Activated naive CD4-positive, alpha-beta T cell treated with anti-CD3 and anti-CD28 coated beads, Interleukin-2, amount 50 U/mL, for 72 hours (primary cell): ENCODE results near the gene NOTCH2. TPM values are rescaled to one million over a fixed set of nuclear protein-coding genes. Genes with fewer than 3 reads are reported as not detected.

Source experiments
- ATAC-seq, 2 donors: fragments of 150-1000 bp; cut with Tn5 transposase; 2 replicates each; pipeline ENCODE4 v1.10.0; 2021; ENCODE audit warnings: mild to moderate bottlenecking in 2 of 2, moderate library complexity in 2 of 2
- DNase-seq, 2 donors: peaks; one replicate each; pipeline ENCODE4 v3.0.0; 2021 to 2022; ENCODE audit warnings: low spot score in 2 of 2
- H3K27ac Mint-ChIP-seq, 2 donors: one replicate each; pipeline ENCODE4 v1.8.0; 2022; ENCODE audit warnings: mild to moderate bottlenecking in 2 of 2, mixed read lengths in 2 of 2
- H3K36me3 Mint-ChIP-seq, 2 donors: one replicate each; pipeline ENCODE4 v1.8.0; 2022; ENCODE audit warnings: mixed read lengths in 2 of 2
- H3K9me3 Mint-ChIP-seq, 2 donors: one replicate each; pipeline ENCODE4 v1.8.0; 2022; ENCODE audit warnings: mixed read lengths in 2 of 2
- total RNA-seq, 2 donors: library from RNA; stranded (reverse); gene quantifications; one replicate each; pipeline ENCODE4 v1.2.3, GENCODE V29; 2022

NOTCH2 gene
- total RNA-seq, 2 donors from 2014 or later: 42.6 to 79.6 TPM

- Mint-ChIP-seq H3K36me3 (peaks cover 14 to 21% of the 10 kb centered on the region in 2 donors), H3K27ac (no peak overlapping the region), H3K9me3 (no peaks in the 10 kb centered on the region)
- ATAC-seq (no peak), DNase-seq (no peak)
Measured at GRCh38 chr1:119964673-119965363, 104.6 kb downstream of the NOTCH2 start.

GRCh38 chr1:119962296-119962968 is 107.0 kb downstream of the NOTCH2 start:
- peaks cover 15 to 21% of the 10 kb centered on the region in 2 donors for H3K36me3 Mint-ChIP-seq

GRCh38 chr1:119960501-119960900 is 109.0 kb downstream of the NOTCH2 start:
- ATAC-seq: no peak
- no peak for DNase-seq
- peaks cover 4 to 21% of the 10 kb centered on the region in 2 donors for H3K36me3 Mint-ChIP-seq
- no peak overlapping the region for H3K27ac Mint-ChIP-seq
- no peaks in the 10 kb centered on the region for H3K9me3 Mint-ChIP-seq

More at GRCh38 chr1:119962296-119962968, 107.0 kb downstream of the NOTCH2 start:
- H3K27ac Mint-ChIP-seq: no peak overlapping the region
- ATAC-seq: no peak
- H3K9me3 Mint-ChIP-seq: no peaks in the 10 kb centered on the region
- DNase-seq: no peak

GRCh38 chr1:119959268-119960220 is 109.9 kb downstream of the NOTCH2 start:
- no peak for ATAC-seq
- H3K36me3 Mint-ChIP-seq: peaks cover 0 to 14% of the 10 kb centered on the region in 2 donors

GRCh38 chr1:119958223-119958622 is 111.2 kb downstream of the NOTCH2 start:
- H3K27ac Mint-ChIP-seq: no peak overlapping the region
- no peaks in the 10 kb centered on the region for H3K9me3 Mint-ChIP-seq
- DNase-seq (no peak), ATAC-seq (no peak)
- peaks cover 0 to 14% of the 10 kb centered on the region in 2 donors for H3K36me3 Mint-ChIP-seq

More at GRCh38 chr1:119959268-119960220, 109.9 kb downstream of the NOTCH2 start:
- no peaks in the 10 kb centered on the region for H3K9me3 Mint-ChIP-seq
- H3K27ac Mint-ChIP-seq: peak overlapping the region in 1 of 2 donors; percentile 86
- DNase-seq: no peak

GRCh38 chr1:119956306-119956705 is 113.2 kb downstream of the NOTCH2 start:
- DNase-seq: no peak
- peaks cover 0 to 7% of the 10 kb centered on the region in 2 donors for H3K36me3 Mint-ChIP-seq
- no peaks in the 10 kb centered on the region for H3K9me3 Mint-ChIP-seq
- H3K27ac Mint-ChIP-seq: no peak overlapping the region
- ATAC-seq: no peak

- DNase-seq (no peak), ATAC-seq (peak in 1 of 2 donors; percentile 68)
- Mint-ChIP-seq H3K36me3 (peaks cover 0 to 7% of the 10 kb centered on the region in 2 donors), H3K27ac (no peak overlapping the region), H3K9me3 (no peaks in the 10 kb centered on the region)
Measured at GRCh38 chr1:119954476-119955422, 114.7 kb downstream of the NOTCH2 start.

GRCh38 chr1:119953266-119953998 is 116.0 kb downstream of the NOTCH2 start:
- DNase-seq: no peak
- ATAC-seq: peak; percentile 50 to 75
- Mint-ChIP-seq H3K36me3 (peaks cover 0 to 3% of the 10 kb centered on the region in 2 donors), H3K27ac (no peak overlapping the region), H3K9me3 (no peaks in the 10 kb centered on the region)

GRCh38 chr1:119952496-119952895 is 117.0 kb downstream of the NOTCH2 start:
- H3K9me3 Mint-ChIP-seq: no peaks in the 10 kb centered on the region
- H3K36me3 Mint-ChIP-seq: no peaks in the 10 kb centered on the region
- no peak for DNase-seq
- ATAC-seq: no peak
- no peak overlapping the region for H3K27ac Mint-ChIP-seq

- Mint-ChIP-seq H3K27ac (peak overlapping the region in 1 of 2 donors; percentile 31), H3K9me3 (no peaks in the 10 kb centered on the region), H3K36me3 (no peaks in the 10 kb centered on the region)
- peak; percentile 67 to 75 for DNase-seq
- peak; percentile 66 for ATAC-seq
Measured at GRCh38 chr1:119948342-119949214, 120.9 kb downstream of the NOTCH2 start.

GRCh38 chr1:119947468-119947867 is 122.0 kb downstream of the NOTCH2 start:
- DNase-seq: no peak
- Mint-ChIP-seq H3K27ac (no peak overlapping the region), H3K36me3 (no peaks in the 10 kb centered on the region), H3K9me3 (no peaks in the 10 kb centered on the region)
- no peak for ATAC-seq

- no peak for ATAC-seq
- Mint-ChIP-seq H3K27ac (no peak overlapping the region), H3K9me3 (no peaks in the 10 kb centered on the region), H3K36me3 (no peaks in the 10 kb centered on the region)
- DNase-seq: no peak
Measured at GRCh38 chr1:119946724-119947123, 122.7 kb downstream of the NOTCH2 start.

- H3K36me3 Mint-ChIP-seq: peaks cover 0 to 4% of the 10 kb centered on the region in 2 donors
- H3K27ac Mint-ChIP-seq: no peak overlapping the region
- no peaks in the 10 kb centered on the region for H3K9me3 Mint-ChIP-seq
Measured at GRCh38 chr1:119943216-119943615, 126.2 kb downstream of the NOTCH2 start.

GRCh38 chr1:119941392-119941791 is 128.1 kb downstream of the NOTCH2 start:
- H3K27ac Mint-ChIP-seq: no peak overlapping the region
- no peaks in the 10 kb centered on the region for H3K9me3 Mint-ChIP-seq
- ATAC-seq (no peak), DNase-seq (no peak)
- peaks cover 4 to 15% of the 10 kb centered on the region in 2 donors for H3K36me3 Mint-ChIP-seq

More at GRCh38 chr1:119943216-119943615, 126.2 kb downstream of the NOTCH2 start:
- ATAC-seq (no peak), DNase-seq (no peak)
